GM12872 (cell line): ENCODE results near the gene COX7A1.

Experiments
- TF ChIP-seq, protein P1 (sequence below): IDR thresholded peaks from 3 replicates; pipeline ENCODE4 v1.5.1; 2011; ENCODE audit warnings: low read depth, mild to moderate bottlenecking, low read length, moderate library complexity; ENCODE audit not compliant: insufficient read depth

COX7A1 gene

DNA sequence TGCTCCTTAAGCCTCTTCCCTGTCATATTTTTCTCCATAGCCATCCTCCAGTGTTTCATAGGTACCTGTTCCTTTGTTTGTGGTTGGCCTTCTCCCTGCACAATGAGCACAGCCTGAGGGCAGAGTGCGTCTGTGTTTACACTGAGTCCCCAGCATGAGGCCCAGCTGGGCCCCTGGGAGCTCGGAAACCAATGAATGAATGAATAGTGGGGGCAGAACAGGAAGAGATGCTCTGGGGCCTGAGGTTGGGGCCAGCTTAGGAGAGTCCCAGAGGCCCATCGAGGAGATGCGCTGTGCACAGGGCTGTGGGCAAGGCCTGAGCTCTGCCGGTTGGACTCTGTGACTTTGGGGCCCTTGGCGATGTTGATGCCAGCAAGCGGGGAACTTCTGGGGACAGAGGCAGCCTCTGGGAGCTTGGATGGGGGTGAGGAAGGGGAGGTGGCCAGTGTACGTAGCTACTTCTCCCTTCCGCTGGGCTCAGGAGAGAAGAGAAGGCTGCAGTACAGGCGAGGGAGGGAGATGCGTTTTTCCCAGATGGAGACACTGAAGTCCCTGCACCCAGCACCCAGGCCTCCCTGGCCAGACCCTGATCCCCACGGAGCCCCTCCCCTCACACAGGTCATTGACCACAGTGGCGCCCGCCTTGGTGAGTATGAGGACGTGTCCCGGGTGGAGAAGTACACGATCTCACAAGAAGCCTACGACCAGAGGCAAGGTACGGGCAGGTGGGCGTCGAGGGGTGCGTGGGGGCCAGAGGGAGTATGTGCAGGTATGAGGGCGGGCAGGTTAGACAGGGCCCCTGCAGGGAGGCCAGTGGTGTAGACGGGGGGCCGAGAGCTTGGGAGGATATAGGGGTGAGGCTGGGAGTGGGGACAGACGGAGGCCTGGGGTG lies 31.9 kb downstream of the COX7A1 start:
- TF ChIP-seq, protein P1, sequence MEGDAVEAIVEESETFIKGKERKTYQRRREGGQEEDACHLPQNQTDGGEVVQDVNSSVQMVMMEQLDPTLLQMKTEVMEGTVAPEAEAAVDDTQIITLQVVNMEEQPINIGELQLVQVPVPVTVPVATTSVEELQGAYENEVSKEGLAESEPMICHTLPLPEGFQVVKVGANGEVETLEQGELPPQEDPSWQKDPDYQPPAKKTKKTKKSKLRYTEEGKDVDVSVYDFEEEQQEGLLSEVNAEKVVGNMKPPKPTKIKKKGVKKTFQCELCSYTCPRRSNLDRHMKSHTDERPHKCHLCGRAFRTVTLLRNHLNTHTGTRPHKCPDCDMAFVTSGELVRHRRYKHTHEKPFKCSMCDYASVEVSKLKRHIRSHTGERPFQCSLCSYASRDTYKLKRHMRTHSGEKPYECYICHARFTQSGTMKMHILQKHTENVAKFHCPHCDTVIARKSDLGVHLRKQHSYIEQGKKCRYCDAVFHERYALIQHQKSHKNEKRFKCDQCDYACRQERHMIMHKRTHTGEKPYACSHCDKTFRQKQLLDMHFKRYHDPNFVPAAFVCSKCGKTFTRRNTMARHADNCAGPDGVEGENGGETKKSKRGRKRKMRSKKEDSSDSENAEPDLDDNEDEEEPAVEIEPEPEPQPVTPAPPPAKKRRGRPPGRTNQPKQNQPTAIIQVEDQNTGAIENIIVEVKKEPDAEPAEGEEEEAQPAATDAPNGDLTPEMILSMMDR, result no peak

DNA sequence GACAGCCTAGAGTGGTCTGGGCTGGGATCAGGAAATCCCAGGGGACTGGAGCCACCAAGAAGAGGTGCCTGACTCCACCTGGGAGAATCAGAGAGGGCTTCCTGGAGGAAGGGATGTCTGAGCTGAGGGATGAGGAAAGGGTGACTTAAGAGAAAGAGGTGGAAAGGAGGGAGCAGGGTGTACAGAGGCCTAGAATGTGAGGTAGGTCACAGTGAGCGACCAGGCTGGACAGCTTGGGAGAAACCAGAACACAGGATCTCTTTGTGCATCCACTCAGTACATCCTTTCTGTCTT lies 36.0 kb downstream of the COX7A1 start:
- TF ChIP-seq, protein P1, result no peak

DNA sequence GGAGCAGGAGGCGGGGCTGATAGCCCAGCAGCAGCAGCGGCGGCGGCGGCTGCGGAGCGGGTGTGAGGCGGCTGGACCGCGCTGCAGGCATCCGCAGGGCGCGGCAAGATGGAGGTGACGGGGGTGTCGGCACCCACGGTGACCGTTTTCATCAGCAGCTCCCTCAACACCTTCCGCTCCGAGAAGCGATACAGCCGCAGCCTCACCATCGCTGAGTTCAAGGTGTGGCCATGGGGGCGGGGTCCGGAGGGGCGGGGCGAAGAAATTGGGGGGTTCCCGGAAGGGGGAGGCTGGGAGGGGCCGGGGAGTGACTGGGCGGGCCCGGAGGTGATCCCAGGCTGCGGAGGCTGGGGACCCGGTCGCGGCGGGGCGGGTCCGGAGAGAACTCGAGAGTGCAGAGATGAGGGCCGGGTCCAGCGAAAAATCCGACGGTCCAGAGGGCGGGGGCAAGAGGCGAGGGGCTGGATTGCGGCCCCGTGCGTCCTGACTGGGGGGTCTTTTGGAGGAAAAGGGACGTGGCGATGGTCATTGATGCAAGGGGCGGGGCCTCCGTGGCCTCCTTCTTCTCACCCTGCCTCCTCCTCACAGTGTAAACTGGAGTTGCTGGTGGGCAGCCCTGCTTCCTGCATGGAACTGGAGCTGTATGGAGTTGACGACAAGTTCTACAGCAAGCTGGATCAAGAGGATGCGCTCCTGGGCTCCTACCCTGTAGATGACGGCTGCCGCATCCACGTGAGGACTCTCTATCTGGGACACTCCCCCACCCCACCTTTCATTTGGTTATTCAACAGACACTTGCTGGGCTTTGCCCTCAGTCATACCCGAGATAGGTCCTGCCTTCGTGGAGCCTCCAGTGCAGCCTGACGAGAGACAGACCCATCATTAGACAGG lies 36.5 kb downstream of the COX7A1 start, which contains the start of gene TBCB:
TSS of gene TBCB (plus strand) at position 16 of the 891 bp plus-strand sequence. CDS start at position 109, 93 bp downstream.
- TF ChIP-seq, protein P1, result no peak

DNA sequence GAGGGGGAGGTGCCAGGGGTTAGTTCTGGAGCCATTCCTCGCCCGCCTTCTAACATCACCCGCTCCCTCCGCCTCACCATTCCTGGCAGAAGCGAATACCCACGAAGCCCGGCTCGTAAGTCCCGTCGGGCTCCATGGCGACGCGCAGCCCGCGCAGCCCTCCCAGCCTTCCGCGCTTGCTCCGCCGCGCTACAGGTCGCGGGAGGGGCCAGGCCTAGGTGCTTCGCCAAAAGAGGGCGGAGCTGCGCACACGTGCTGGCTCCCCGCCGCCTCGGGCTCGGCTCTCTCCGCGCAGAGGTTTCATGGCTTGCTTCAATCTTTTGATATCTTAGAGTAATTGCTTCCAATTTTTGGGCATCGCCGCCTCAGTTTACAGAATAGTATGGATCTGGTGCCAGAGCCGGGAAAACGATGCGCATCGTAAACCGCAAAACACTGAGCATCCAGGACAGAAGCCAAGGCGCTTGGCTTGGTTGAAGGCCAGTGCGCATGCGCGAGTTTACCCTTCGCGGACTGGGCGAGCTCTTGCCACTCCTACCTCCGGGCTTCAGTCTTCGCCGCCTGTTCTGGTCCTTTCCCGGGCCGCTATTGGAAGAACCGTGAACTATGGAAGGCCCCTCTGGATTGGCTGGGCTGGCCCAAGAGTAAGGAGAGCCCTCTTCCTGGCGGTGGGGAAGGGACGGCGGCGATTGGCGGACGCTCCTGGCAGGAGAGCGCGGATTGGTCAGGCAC lies 37.4 kb downstream of the COX7A1 start, which contains the start of gene POLR2I:
TSS of gene POLR2I (minus strand) at position 155 of the 732 bp plus-strand sequence. CDS start at position 136, 19 bp downstream.
- TF ChIP-seq, protein P1, result no peak

DNA sequence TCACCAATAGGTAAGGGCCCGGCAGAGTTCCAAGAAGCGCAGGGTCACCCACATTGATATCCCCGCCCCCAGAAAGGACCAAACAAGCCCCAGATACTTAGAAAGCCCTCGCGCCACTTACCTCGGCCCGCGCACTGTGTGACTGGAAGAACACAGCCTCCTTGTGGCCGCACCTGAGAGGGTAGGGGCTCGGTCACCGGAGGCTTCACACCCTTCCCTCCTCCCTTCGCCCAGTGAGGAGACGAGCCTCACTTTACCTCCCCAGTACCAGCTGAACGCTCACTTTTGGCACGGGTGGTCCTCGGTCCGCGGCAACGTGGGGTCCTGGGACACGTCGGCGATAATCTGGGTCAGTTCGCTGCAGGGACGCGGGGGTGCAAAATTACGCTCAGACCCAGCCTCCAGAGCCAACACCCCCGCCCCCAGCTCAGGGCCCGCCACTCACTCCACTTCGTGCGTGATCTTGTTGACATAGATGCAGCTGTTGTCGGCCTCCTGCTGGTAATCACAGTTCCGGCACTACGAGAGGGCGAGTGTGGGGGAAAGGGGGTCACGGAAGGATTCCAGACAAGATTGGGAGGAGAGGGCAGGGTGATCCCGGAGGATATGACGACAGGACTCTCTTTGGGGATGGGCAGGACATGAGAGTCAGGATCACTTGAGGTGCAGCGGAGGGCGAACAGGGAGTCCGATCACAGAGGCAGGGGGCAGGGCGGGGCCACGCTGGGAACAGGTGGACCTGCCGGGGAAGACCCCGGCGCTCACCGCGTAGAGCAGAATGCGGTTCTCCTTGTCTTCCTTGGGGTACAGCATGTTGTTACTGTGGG lies 38.1 kb downstream of the COX7A1 start:
- TF ChIP-seq, protein P1, result no peak

DNA sequence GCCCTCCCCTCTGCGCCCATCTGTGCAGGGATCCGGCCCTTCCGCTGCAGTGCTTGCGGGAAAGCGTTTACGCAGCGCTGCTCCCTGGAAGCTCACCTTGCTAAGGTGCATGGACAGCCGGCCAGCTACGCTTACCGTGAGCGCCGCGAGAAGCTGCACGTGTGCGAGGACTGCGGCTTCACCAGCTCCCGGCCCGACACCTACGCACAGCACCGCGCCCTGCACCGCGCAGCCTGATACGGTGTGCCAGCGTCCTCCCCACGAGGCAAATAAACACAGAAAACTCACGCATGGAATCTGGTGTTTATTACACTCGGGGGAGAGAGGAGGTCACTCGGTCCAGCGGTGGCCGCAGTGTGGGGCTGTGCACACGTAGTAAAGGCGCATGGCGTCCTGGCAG lies 38.8 kb downstream of the COX7A1 start:
- TF ChIP-seq, protein P1, result no peak
